Mesendoderm (in vitro differentiated cells): ENCODE measurements around the gene DBNDD1.
A peak's percentile ranks its signal among the peaks of the same experiment; 100 is the strongest.
"Not testable (repeated sequence)": the region's sequence is repeated elsewhere in the genome, so short reads cannot be mapped to it uniquely, and the experiment has no call there.

Experiments
- DNase-seq: peaks from one replicate; pipeline ENCODE4 v3.0.0; 2013
- H2AK5ac ChIP-seq: 2 replicates; pipeline ENCODE4 v1.6.1; 2013; ENCODE audit warnings: low read length, inconsistent platforms
- H2BK120ac ChIP-seq: 2 replicates; pipeline ENCODE4 v1.6.1; 2013; ENCODE audit warnings: low read depth, mild to moderate bottlenecking, low read length, moderate library complexity, mixed read lengths
- H2BK15ac ChIP-seq: replicated peaks from 2 replicates; pipeline ENCODE4 v1.6.1; 2013; ENCODE audit warnings: low read depth, mild to moderate bottlenecking, moderate library complexity
- H2BK5ac ChIP-seq: 2 replicates; pipeline ENCODE4 v1.6.1; 2013; ENCODE audit warnings: low read length, inconsistent platforms
- H3K18ac ChIP-seq: 2 replicates; pipeline ENCODE4 v1.6.1; 2013; ENCODE audit warnings: mild to moderate bottlenecking, low read length, mixed read lengths
- H3K23ac ChIP-seq: one replicate; pipeline ENCODE4 v1.6.1; 2013; ENCODE audit warnings: low read length
- H3K27ac ChIP-seq: 2 replicates; pipeline ENCODE4 v1.5.1; 2013; ENCODE audit warnings: low read depth, mild to moderate bottlenecking, inconsistent platforms, low read length, moderate library complexity
- H3K27me3 ChIP-seq: 2 replicates; pipeline ENCODE4 v1.6.1; 2013; ENCODE audit warnings: low read length, control low read depth, mild to moderate bottlenecking, inconsistent platforms; ENCODE audit not compliant: insufficient read depth, poor library complexity
- H3K36me3 ChIP-seq: 2 replicates; pipeline ENCODE4 v1.6.1; 2013; ENCODE audit warnings: low read length, inconsistent platforms; ENCODE audit not compliant: control insufficient read depth, insufficient read depth
- H3K4ac ChIP-seq: one replicate; pipeline ENCODE4 v1.6.1; 2013; ENCODE audit warnings: low read depth, mild to moderate bottlenecking, low read length, moderate library complexity
- H3K4me1 ChIP-seq: 2 replicates; pipeline ENCODE4 v1.6.1; 2013; ENCODE audit warnings: low read depth, low read length, inconsistent platforms; ENCODE audit not compliant: control insufficient read depth
- H3K4me2 ChIP-seq: 2 replicates; pipeline ENCODE4 v1.6.1; 2013; ENCODE audit warnings: low read length
- H3K4me3 ChIP-seq: 2 replicates; pipeline ENCODE4 v1.5.1; 2013; ENCODE audit warnings: mild to moderate bottlenecking, low read length
- H3K56ac ChIP-seq: one replicate; pipeline ENCODE4 v1.6.1; 2013; ENCODE audit warnings: low read length
- H3K79me1 ChIP-seq: 2 replicates; pipeline ENCODE4 v1.6.1; 2013; ENCODE audit warnings: low read length, inconsistent platforms
- H3K79me2 ChIP-seq: 2 replicates; pipeline ENCODE4 v1.6.1; 2013; ENCODE audit warnings: mild to moderate bottlenecking, low read length; ENCODE audit not compliant: control insufficient read depth, insufficient read depth
- H3K9ac ChIP-seq: 2 replicates; pipeline ENCODE4 v1.6.1; 2013; ENCODE audit warnings: low read length, inconsistent platforms
- H4K5ac ChIP-seq: one replicate; pipeline ENCODE4 v1.6.1; 2013; ENCODE audit warnings: low read length
- H4K8ac ChIP-seq: one replicate; pipeline ENCODE4 v1.6.1; 2013; ENCODE audit warnings: low read depth, mild to moderate bottlenecking, control low read depth, low read length, moderate library complexity
- WGBS: extraction: QIAGEN DNeasy Blood & Tissue Kit; methylation state at CpG from one replicate; pipeline ENCODE4 v1.1.7; 2013; ENCODE audit warnings: low lambda C conversion rate, missing lambda C conversion rate; ENCODE audit not compliant: insufficient coverage; ENCODE audit errors: extremely low coverage; 5-methylcytosine and 5-hydroxymethylcytosine counted together

The DBNDD1 gene

GRCh38 chr16:89996178-89996489 is 23.1 kb downstream of the DBNDD1 start:
- no CpG with 5 or more reads among the region's 1 CpG for WGBS
- Histone ChIP-seq H3K27ac (peak overlapping the region; percentile 84), H3K56ac (no peak overlapping the region), H2BK5ac (peak overlapping the region; percentile 54), H3K18ac (no peak overlapping the region), H3K4me1 (no peaks in the 10 kb centered on the region), H2BK15ac (no peak overlapping the region), H3K27me3 (no peaks in the 10 kb centered on the region), H3K79me1 (no peaks in the 10 kb centered on the region), H3K4me3 (peak overlapping the region; percentile 20), H3K9ac (no peak overlapping the region), H4K5ac (no peak overlapping the region), H2AK5ac (no peak overlapping the region), H3K36me3 (peaks cover 29% of the 10 kb centered on the region), H4K8ac (no peak overlapping the region), H3K79me2 (no peaks in the 10 kb centered on the region), H3K23ac (no peak overlapping the region), H3K4ac (no peak overlapping the region), H3K4me2 (no peak overlapping the region), H2BK120ac (no peak overlapping the region)
- DNase-seq, result no peak

- H3K79me2 ChIP-seq, H3K4me1 ChIP-seq, H3K4me2 ChIP-seq, H3K27me3 ChIP-seq, H3K4ac ChIP-seq, H3K9ac ChIP-seq, H4K5ac ChIP-seq, H4K8ac ChIP-seq, H2BK120ac ChIP-seq, H3K79me1 ChIP-seq, H3K23ac ChIP-seq, H2BK15ac ChIP-seq, H3K18ac ChIP-seq: not testable (repeated sequence)
- H3K36me3 ChIP-seq, result peaks cover 29% of the 10 kb centered on the region
- H2AK5ac ChIP-seq, result peak overlapping the region; percentile 27
- peak overlapping the region; percentile 20 for H3K4me3 ChIP-seq
- peak overlapping the region; percentile 70 for H3K56ac ChIP-seq
- DNase-seq, result peak; percentile 82
- WGBS, result no CpG with 5 or more reads among the region's 7 CpGs
- peak overlapping the region; percentile 88 for H2BK5ac ChIP-seq
- H3K27ac ChIP-seq, result peak overlapping the region; percentile 84
Measured at GRCh38 chr16:89995475-89996177, 23.6 kb downstream of the DBNDD1 start.

- H3K4me1 ChIP-seq, H3K79me1 ChIP-seq, H3K4ac ChIP-seq, H3K18ac ChIP-seq, H3K23ac ChIP-seq, H2BK15ac ChIP-seq, H2AK5ac ChIP-seq, H4K8ac ChIP-seq, H3K4me2 ChIP-seq, H3K9ac ChIP-seq, H3K27me3 ChIP-seq, H2BK120ac ChIP-seq, H3K79me2 ChIP-seq, H3K4me3 ChIP-seq, H4K5ac ChIP-seq: not testable (repeated sequence)
- Histone ChIP-seq H3K36me3 (peaks cover 29% of the 10 kb centered on the region), H3K27ac (peak overlapping the region; percentile 84), H2BK5ac (peak overlapping the region; percentile 88), H3K56ac (peak overlapping the region; percentile 70)
- DNase-seq, result peak; percentile 82
- WGBS, result no CpG with 5 or more reads among the region's 8 CpGs
Measured at GRCh38 chr16:89994721-89995474, 24.4 kb downstream of the DBNDD1 start.

GRCh38 chr16:89994389-89994720 is 24.9 kb downstream of the DBNDD1 start:
- H4K8ac ChIP-seq, result no peak overlapping the region
- H3K56ac ChIP-seq, result no peak overlapping the region
- no peak overlapping the region for H3K23ac ChIP-seq
- no peak overlapping the region for H2BK120ac ChIP-seq
- H3K4me1 ChIP-seq, result no peaks in the 10 kb centered on the region
- H3K79me1 ChIP-seq, result no peaks in the 10 kb centered on the region
- no peak overlapping the region for H3K18ac ChIP-seq
- H3K79me2 ChIP-seq, result no peaks in the 10 kb centered on the region
- H4K5ac ChIP-seq, result no peak overlapping the region
- no peak overlapping the region for H2BK5ac ChIP-seq
- H2BK15ac ChIP-seq, result no peak overlapping the region
- H3K27me3 ChIP-seq, result no peaks in the 10 kb centered on the region
- H2AK5ac ChIP-seq, result no peak overlapping the region
- peaks cover 29% of the 10 kb centered on the region for H3K36me3 ChIP-seq
- DNase-seq, result no peak
- H3K9ac ChIP-seq, result no peak overlapping the region
- H3K4me3 ChIP-seq, result no peak overlapping the region
- H3K27ac ChIP-seq, result peak overlapping the region; percentile 84
- no CpG with 5 or more reads among the region's 7 CpGs for WGBS
- H3K4ac ChIP-seq, result no peak overlapping the region
- no peak overlapping the region for H3K4me2 ChIP-seq

GRCh38 chr16:89993971-89994370 is 25.3 kb downstream of the DBNDD1 start:
- no peak overlapping the region for H3K27ac ChIP-seq
- H2BK120ac ChIP-seq, result no peak overlapping the region
- no CpG with 5 or more reads among the region's 7 CpGs for WGBS
- H3K4me2 ChIP-seq, result no peak overlapping the region
- H3K27me3 ChIP-seq, result no peaks in the 10 kb centered on the region
- peaks cover 27% of the 10 kb centered on the region for H3K36me3 ChIP-seq
- no peak overlapping the region for H3K4ac ChIP-seq
- no peak overlapping the region for H2BK5ac ChIP-seq
- no peaks in the 10 kb centered on the region for H3K79me2 ChIP-seq
- H3K23ac ChIP-seq, result no peak overlapping the region
- no peak overlapping the region for H2BK15ac ChIP-seq
- H3K4me1 ChIP-seq, result no peaks in the 10 kb centered on the region
- no peak for DNase-seq
- H2AK5ac ChIP-seq, result no peak overlapping the region
- no peaks in the 10 kb centered on the region for H3K79me1 ChIP-seq
- H3K4me3 ChIP-seq, result no peak overlapping the region
- no peak overlapping the region for H3K9ac ChIP-seq
- no peak overlapping the region for H3K18ac ChIP-seq
- H4K5ac ChIP-seq, result no peak overlapping the region
- H3K56ac ChIP-seq, result no peak overlapping the region
- H4K8ac ChIP-seq, result no peak overlapping the region
